Fibroblast of skin of right biceps (primary cell): ENCODE data around the gene SP2.
A peak's percentile ranks its signal among the peaks of the same experiment; 100 is the strongest.
"Not testable (repeated sequence)": the region's sequence is repeated elsewhere in the genome, so short reads cannot be mapped to it uniquely, and the experiment has no call there.

Source experiments
- DNase-seq: peaks from one replicate; pipeline ENCODE4 v3.0.0-alpha.2; 2013

The SP2 gene

DNA sequence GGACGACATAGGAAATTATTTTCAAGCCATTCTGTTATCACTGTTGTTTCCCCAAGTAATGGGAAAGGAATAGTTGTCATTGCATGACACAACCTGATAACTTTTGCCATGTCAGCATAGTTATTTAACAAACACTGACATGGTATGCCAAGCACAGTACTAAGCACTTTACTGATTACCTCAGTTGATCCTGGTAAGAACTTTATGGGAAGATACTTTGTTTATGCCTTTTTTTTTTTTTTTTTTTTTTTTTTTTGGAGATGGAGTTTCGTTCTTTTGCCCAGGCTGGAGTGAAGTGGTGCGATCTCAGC, 29.6 kb downstream of the SP2 start:
- no peak for DNase-seq

DNA sequence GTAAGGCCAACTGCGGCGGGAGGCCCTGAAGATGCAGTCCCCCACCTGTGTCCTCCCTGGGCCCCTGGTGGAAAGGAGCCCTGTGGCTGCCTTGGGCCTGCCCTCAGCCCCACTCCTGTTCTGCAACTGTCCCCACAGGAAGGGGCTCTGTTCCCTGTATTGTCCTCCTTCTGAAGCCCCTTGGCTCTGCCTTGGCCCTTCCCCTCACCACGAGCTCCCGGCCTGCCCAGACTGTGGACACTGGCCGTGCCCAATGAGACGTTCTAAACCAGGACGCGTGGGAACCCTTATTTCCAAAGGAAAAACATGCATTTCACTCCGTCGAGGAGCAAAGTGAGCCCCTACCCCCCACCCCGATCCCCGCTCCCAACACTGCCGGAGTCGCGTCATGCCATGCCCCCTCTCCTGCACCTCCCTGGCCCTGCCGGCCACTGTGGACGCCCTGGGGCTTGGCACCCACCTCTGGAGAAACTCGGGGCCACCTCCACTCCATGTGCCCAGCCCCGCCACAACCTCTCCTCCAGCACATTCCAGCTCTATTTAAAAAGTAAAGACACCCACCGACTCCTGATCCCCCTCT, 31.9 kb downstream of the SP2 start:
- DNase-seq: no peak

DNA sequence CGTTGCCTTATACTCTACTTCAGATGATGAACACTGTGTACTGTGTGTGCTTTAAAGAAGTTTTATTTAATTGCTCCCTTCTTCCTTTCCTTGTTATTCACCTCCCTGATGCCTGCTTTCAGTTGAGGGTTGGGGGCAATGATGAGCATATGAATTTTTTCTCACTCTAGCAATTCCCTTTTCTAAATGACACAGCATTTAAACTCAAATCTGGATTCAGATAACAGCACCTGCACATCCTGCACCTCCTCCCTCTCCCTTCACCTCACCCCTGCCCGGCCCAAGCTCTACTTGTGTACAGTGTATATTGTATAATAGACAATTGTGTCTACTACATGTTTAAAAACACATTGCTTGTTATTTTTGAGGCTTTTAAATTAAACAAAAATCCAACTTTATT, 32.4 kb downstream of the SP2 start:
- DNase-seq: no peak

- no peak for DNase-seq
These were observed 33.4 kb downstream of the SP2 start for GRCh38 chr17:47929218-47930000.

GRCh38 chr17:47931848-47932247, 35.8 kb downstream of the SP2 start:
- no peak for DNase-seq

- peak; percentile 62 for DNase-seq
These were observed 38.8 kb downstream of the SP2 start for GRCh38 chr17:47934856-47935255.

DNA sequence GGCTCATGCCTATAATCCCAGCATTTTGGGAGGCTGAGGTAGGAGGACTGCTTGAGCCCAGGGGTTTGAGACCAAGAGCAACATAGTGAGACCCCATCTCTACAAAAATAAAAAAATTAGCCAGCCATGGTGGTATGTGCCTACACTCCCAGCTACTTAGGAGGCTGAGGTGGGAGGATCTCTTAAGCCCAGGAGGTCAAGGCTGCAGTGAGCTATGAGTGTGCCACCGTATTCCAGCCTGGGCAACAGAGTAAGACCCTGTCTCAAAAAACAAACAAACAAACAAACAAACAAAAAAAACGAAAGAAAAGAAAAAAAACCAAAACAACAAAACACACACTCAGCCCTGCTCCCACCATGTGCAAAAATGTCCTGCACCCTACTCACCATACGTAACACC, 39.4 kb downstream of the SP2 start:
- not testable (repeated sequence) for DNase-seq

DNA sequence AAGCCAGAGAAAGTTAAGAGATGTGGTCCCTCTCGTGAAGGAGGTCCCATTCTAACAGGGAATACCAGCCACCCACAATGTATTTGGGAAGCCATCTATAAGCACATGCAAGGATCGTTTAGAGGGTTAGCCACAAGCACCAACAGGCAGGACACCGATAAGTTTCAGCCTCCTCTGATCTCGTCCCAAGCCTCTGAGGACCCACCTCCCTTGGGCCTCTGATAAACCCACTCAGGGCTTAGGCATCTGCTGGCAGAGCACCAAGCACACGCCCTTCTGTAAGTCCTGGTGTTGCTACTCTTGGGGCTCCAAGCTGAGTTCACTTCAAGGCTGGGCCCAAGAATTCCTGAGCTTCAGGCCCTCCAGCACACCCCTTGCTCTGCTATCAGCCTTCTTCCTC, 39.9 kb downstream of the SP2 start:
- peak; percentile 82 for DNase-seq

DNA sequence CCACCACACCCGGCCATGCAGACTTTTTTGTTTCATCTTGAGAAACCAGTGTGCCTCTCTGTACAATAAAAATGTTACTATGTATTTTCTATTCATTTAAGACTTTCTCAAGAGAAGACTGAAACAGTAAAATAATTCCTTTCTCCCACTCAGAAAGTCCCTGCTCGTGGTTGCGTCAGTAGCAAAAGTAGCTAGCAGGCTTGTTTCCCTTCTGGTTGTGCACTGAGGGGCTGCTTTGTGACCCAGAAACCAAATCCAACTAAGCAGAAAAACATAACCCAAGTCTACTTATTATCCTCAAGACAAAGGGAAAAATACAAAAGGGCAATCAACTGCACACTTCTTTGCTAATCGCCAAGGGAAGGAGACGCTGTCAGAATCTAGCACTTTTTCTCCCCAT, 41.9 kb downstream of the SP2 start:
- no peak for DNase-seq

DNA sequence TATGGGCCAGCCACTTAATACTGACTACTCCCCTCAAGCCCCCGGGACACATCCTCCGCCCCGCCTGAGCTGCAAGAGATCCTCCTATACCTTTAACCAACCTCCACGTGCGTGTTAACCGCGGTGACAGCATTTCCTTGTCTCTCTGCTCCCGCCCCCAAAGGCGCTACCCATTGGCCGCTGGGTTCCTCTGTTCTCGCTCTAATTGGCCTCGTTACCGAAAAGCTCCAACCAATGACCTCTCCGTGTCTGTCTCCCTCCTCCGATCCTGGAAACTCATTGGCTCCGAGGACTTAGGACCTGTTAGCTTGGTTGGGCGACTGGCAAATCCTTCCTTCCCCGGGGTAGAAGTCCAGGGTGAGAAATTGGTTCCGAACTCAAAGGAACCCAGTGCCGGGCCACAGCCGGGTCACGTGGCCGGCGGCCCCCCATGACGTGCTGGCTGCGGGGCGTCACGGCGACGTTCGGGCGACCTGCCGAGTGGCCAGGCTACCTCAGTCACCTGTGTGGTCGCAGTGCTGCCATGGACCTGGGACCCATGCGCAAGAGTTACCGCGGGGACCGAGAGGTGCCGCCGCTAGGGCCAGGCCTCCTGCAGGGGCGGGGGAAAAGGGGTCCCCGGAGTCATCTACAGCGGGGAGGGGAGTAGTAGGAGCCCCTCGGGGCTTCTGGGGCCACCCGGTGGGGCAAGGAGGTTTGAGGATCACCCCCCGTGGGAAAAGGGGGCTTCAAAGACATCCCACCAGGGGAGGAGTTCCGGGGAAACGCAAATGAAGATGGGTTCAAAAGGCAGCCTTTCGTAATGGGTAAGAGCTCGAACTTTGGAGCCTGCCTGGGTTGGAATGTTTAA, 45.4 kb downstream of the SP2 start, which contains the start of gene PNPO:
Gene PNPO, plus strand, starts transcription at position 326 of the 850 bp plus-strand sequence. Its CDS starts 105 bp downstream, at position 431.
- peak; percentile 98 for DNase-seq

- DNase-seq: no peak
These were observed 46.1 kb downstream of the SP2 start for GRCh38 chr17:47942096-47942510.

DNA sequence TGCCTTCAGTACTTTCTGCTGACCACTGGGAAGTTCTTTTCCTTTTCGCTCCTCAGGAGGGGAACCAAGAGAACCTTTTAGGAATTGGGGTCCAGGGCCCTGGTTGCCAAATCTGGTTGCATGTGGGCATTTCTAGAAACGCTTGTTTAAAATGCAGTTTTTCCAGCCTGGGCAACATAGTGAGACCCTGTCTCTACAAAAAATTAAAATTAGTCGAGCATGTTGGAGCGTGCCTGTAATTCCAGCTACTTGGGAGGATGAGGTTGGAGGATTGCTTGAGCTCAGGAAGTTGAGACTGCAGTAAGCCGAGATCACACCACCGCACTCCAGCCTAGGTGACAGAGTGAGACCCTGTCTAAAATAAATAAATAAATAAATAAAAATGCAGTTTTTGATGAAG, 46.5 kb downstream of the SP2 start:
- no peak for DNase-seq

- no peak for DNase-seq
These were observed 49.0 kb downstream of the SP2 start for GRCh38 chr17:47945080-47945479.

GRCh38 chr17:47945529-47946508, 49.8 kb downstream of the SP2 start:
- DNase-seq: no peak

DNA sequence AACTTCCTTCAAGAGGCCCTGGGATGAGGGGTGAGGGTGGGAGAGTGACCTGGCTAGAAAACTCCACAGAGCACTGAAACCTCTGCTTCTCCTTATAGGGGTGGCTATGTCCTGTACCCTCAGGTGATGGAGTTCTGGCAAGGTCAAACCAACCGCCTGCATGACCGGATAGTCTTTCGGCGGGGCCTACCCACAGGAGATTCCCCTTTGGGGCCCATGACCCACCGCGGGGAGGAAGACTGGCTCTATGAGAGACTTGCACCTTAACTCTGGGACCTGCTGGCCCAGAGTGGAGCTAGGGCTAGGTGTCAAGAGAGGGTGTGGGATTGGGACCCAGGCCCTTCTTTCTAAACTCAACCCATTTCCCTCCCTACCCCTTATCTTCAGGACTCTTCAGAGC, 50.5 kb downstream of the SP2 start:
- no peak for DNase-seq

DNA sequence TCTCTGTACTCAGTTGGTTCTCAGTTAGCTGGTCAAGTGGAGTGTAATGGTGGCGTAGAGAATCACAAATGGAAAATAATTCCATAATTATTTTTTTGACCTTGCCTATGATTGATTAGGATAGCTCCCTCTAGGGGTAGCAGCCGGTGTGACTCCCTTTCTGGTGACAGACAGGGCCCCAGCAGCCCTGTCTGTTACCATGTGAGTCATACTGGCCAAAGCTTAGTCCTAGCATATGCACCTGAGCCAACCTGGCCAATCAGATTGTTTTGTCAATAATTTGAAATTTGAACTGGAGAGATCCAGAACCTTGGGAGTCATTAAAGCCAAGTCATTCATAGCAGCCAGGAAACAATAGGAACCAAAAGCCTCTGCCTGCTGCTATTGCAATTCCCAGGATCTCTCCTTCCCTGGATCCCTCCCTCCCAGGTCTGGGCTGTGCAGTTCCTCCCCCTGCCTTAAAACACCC, 50.9 kb downstream of the SP2 start:
- peak; percentile 73 for DNase-seq

DNA sequence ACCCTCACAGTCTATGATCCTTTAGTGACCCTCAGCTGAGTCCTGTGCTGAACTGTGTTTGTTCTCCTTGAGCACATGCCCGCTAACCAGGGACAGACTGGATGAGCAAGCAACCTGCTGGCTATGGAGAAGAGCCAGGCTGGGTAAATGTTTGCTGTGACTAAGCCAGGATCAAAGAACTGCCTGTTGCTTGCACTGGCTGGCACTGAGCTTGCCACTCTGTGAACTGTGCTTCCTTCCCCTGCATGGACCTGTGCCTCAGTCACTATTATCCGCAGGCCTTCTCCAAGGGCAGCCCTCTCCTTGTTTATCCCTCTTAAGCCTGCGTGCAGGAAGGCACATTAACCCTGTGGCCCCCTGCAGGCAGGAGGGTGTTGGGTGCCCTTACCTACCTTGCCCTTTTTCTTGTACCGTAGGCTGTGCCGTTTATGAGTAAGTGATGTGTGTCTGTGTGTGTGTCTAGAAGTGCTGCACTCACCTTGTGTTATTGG, 52.7 kb downstream of the SP2 start:
- DNase-seq: no peak

DNA sequence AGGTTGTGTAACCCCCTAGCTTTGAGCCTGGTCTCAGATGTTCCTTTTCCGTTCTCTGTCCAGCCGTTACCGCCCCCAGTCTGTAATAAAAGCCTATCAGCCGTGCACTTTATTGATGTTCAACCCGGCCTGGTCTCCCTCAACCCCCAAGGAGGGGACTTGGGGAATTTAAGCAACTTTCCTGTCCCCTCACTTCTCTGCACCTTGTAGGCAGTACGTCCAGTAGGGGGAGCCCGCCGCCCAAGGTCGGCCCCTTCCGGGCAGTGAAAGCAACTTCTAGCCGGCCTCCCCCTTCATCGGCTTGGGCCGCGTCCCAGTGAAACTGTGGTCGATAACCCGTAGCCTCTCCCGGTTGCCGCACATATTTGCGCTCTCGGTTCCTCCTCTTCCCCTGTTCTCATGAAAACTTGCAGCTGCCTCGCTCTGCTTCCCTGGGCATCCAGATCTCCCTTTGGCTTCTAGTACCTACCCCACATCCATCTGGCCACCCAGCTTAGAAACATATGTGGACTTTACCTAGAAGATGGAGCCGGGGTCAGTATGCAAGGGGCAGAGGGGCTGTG, 53.2 kb downstream of the SP2 start:
- peak; percentile 80 for DNase-seq

DNA sequence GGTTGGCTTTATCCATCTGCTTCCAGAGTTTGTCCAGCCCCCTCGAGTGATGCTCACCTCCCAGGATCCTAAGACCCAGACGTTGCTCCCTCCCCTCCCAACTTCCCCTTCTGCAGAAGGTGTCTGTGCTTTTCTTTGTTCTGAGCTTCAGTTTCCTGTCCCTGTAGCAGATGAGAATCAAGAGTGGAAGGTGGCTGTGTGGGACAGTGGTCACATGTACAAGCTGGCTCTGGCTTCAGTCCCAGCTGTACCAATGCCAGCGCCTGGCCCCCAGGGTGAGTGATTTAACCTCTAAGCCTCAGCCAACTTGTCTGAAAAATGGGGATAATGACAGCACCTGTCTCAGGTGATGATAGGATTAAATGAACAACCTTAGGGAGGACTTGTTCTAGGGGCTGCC, 53.9 kb downstream of the SP2 start:
- DNase-seq: no peak

DNA sequence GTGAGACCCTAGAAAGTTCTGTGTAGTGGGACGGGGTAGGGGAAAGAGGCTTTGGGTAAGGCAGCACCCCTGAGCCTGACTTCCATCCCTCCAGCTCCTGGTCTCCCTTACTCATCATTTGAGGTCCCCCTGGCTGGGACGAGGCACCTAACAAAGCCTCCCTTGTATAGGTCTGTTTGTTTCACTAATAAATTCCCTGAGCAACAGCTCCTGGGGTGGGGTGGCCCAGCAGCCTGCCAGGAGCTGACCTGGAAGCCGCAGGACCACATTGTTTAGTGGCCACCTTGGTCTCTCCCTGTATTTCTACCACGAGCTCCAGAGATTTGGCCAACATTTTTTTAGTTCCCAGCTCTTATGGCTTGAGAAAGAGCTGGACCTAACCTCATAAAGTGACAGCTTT, 54.4 kb downstream of the SP2 start:
- DNase-seq: no peak

- DNase-seq: no peak
These were observed 56.4 kb downstream of the SP2 start for GRCh38 chr17:47952171-47953021.
